HEK293 (cell line): Measurements from ENCODE around the gene AMOTL1.

Experiments
- CTCF ChIA-PET: fragments of 350-600 bp; formaldehyde crosslinking; extraction: SDS; loops from one replicate; lab custom pipeline; 2021; ENCODE audit warnings: antibody characterized with exemption; lab: Yijun Ruan, JAX
- POLR2A ChIA-PET: fragments of 300-600 bp; formaldehyde crosslinking; extraction: SDS; loops from one replicate; lab custom pipeline; 2020; ENCODE audit warnings: antibody characterized with exemption, inconsistent platforms; lab: Yijun Ruan, JAX
- H3K27ac ChIP-seq: fragments of 200-500 bp; sonication (Bioruptor generic); 2 replicates; pipeline ENCODE4 v1.5.1; 2014; ENCODE audit warnings: low read depth, low read length, control low read depth, inconsistent platforms; ENCODE audit errors: extremely low read depth
- H3K36me3 ChIP-seq, 2 experiments: fragments of 200-500 bp in 1 of 2; sonication (Bioruptor generic) in 1 of 2; 1 replicate in 1 of 2; 2 replicates in 1 of 2; pipeline ENCODE4 v1.5.1; 2014 to 2017; ENCODE audit warnings: inconsistent platforms in 2 of 2, low read length in 2 of 2; ENCODE audit not compliant: control insufficient read depth in 2 of 2, insufficient read depth in 1 of 2
- H3K4me1 ChIP-seq: fragments of 200-500 bp; sonication (Bioruptor generic); 2 replicates; pipeline ENCODE4 v1.5.1; 2014; ENCODE audit warnings: mild to moderate bottlenecking, low read length, inconsistent platforms; ENCODE audit not compliant: control insufficient read depth, insufficient read depth
- H3K4me3 ChIP-seq: 2 replicates; pipeline ENCODE4 v1.5.1; 2011; ENCODE audit warnings: low read depth, mild to moderate bottlenecking, control low read depth, low read length, moderate library complexity
- H3K9me3 ChIP-seq: fragments of 200-500 bp; sonication (Bioruptor generic); 2 replicates; pipeline ENCODE4 v1.5.1; 2014; ENCODE audit warnings: low read depth, low read length, inconsistent platforms; ENCODE audit not compliant: control insufficient read depth, insufficient read depth
- HOXC10 ChIP-seq: sonication (generic); formaldehyde crosslinking; IDR thresholded peaks from 2 replicates; pipeline ENCODE4 v1.8.1; 2023; ENCODE audit warnings: mild to moderate bottlenecking, missing genetic modification reagents
- HOXD13 ChIP-seq: sonication (generic); formaldehyde crosslinking; IDR thresholded peaks from 2 replicates; pipeline ENCODE4 v1.8.0; 2022; ENCODE audit warnings: missing genetic modification reagents, borderline replicate concordance
- KLF1 ChIP-seq: fragments of 450-650 bp; formaldehyde crosslinking; IDR thresholded peaks from 2 replicates; pipeline ENCODE4 v1.5.1; 2016; ENCODE audit warnings: missing biosample characterization, missing genetic modification characterization
- PRDM10 ChIP-seq: fragments of 450-650 bp; formaldehyde crosslinking; IDR thresholded peaks from 2 replicates; pipeline ENCODE4 v1.5.1; 2016; ENCODE audit warnings: missing biosample characterization, missing genetic modification characterization
- SP7 ChIP-seq: fragments of 450-650 bp; formaldehyde crosslinking; IDR thresholded peaks from 2 replicates; pipeline ENCODE4 v1.5.1; 2016; ENCODE audit warnings: missing biosample characterization, missing genetic modification characterization
- ZBTB49 ChIP-seq: fragments of 450-650 bp; formaldehyde crosslinking; IDR thresholded peaks from 2 replicates; pipeline ENCODE4 v1.5.1; 2016; ENCODE audit warnings: missing biosample characterization, missing genetic modification characterization, low read depth
- ZBTB6 ChIP-seq: fragments of 450-650 bp; formaldehyde crosslinking; IDR thresholded peaks from 2 replicates; pipeline ENCODE4 v1.5.1; 2017; ENCODE audit warnings: missing biosample characterization, missing genetic modification characterization
- ZBTB8A ChIP-seq: fragments of 450-650 bp; formaldehyde crosslinking; IDR thresholded peaks from 2 replicates; pipeline ENCODE4 v1.5.1; 2016; ENCODE audit warnings: missing biosample characterization, missing genetic modification characterization
- ZNF24 ChIP-seq: fragments of 450-650 bp; formaldehyde crosslinking; IDR thresholded peaks from 2 replicates; pipeline ENCODE4 v1.5.1; 2016; ENCODE audit warnings: missing biosample characterization, missing genetic modification characterization
- ZNF501 ChIP-seq: fragments of 450-650 bp; formaldehyde crosslinking; IDR thresholded peaks from 2 replicates; pipeline ENCODE4 v1.5.1; 2016; ENCODE audit warnings: missing biosample characterization, missing genetic modification characterization
- ZNF558 ChIP-seq: fragments of 450-650 bp; formaldehyde crosslinking; IDR thresholded peaks from 2 replicates; pipeline ENCODE4 v1.5.1; 2016; ENCODE audit warnings: missing biosample characterization, missing genetic modification characterization
- ZNF654 ChIP-seq: fragments of 450-650 bp; formaldehyde crosslinking; IDR thresholded peaks from 2 replicates; pipeline ENCODE4 v1.5.1; 2016; ENCODE audit warnings: low read depth, missing biosample characterization, missing genetic modification characterization
- ZNF76 ChIP-seq: fragments of 450-650 bp; formaldehyde crosslinking; IDR thresholded peaks from 2 replicates; pipeline ENCODE4; 2016; ENCODE audit warnings: low read depth, missing biosample characterization, missing genetic modification characterization, borderline replicate concordance
- ZNF776 ChIP-seq: fragments of 450-650 bp; formaldehyde crosslinking; IDR thresholded peaks from 2 replicates; pipeline ENCODE4 v1.5.0; 2017; ENCODE audit warnings: missing biosample characterization, missing genetic modification characterization, borderline replicate concordance
- ZXDB ChIP-seq: fragments of 450-650 bp; formaldehyde crosslinking; IDR thresholded peaks from 2 replicates; pipeline ENCODE4 v1.5.1; 2016; ENCODE audit warnings: missing biosample characterization, missing genetic modification characterization
- TF ChIP-seq, protein P1 (sequence below): fragments of 450-650 bp; formaldehyde crosslinking; IDR thresholded peaks from 2 replicates; pipeline ENCODE4 v1.5.1; 2016; ENCODE audit warnings: missing biosample characterization, missing genetic modification characterization, low read depth

The AMOTL1 gene

DNA sequence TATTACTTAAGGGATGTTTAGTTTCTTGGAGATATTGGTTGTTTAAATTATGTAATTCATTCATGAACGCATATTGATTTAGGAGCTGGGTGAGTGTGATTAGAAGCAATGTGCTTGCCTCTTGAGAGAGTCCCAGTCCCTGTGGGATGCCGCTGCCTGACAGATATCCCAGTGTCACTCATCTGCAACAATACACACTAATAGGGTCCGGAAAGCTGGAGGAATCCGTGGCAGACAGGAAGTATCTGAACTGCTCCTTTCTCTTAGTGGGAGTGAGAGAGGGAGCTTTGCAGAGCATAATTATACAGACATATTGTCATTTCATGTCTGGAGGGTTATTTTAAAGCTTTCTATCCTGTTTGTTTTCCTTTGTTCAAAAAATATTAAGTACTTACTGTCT, 17.4 kb downstream of the AMOTL1 start:
- Histone ChIP-seq H3K4me1 (peaks cover 12% of the 10 kb centered on the region), H3K36me3 (no peaks in the 10 kb centered on the region), H3K4me3 (no peak overlapping the region), H3K27ac (no peak overlapping the region), H3K9me3 (no peaks in the 10 kb centered on the region)
- ChIA-PET CTCF (interaction anchor here (0.5 to 3.1 kb wide), 6 partner anchors 9 to 162 kb away, joined by 3 to 16 read pairs (median 3); no protein-coding TSS in a partner anchor), POLR2A (no interaction called here)
- TF ChIP-seq ZBTB49 (tag by site-specific recombination) (no peak), ZNF501 (tag by site-specific recombination) (no peak), ZXDB (tag by site-specific recombination) (no peak), ZNF558 (tag by site-specific recombination) (no peak), ZNF76 (no peak), PRDM10 (tag by site-specific recombination) (no peak), ZBTB6 (tag by site-specific recombination) (no peak), KLF1 (tag by site-specific recombination) (no peak), ZNF24 (tag by site-specific recombination) (no peak), HOXC10 (CRISPR knock-in tag) (no peak), HOXD13 (no peak)
- TF ChIP-seq, protein P1, sequence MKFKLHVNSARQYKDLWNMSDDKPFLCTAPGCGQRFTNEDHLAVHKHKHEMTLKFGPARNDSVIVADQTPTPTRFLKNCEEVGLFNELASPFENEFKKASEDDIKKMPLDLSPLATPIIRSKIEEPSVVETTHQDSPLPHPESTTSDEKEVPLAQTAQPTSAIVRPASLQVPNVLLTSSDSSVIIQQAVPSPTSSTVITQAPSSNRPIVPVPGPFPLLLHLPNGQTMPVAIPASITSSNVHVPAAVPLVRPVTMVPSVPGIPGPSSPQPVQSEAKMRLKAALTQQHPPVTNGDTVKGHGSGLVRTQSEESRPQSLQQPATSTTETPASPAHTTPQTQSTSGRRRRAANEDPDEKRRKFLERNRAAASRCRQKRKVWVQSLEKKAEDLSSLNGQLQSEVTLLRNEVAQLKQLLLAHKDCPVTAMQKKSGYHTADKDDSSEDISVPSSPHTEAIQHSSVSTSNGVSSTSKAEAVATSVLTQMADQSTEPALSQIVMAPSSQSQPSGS (tag by site-specific recombination): no peak

GRCh38 chr11:94786264-94787126, 18.3 kb downstream of the AMOTL1 start:
- ChIA-PET CTCF (interaction anchor here (0.6 to 3.1 kb wide), 12 partner anchors 8 to 187 kb away, joined by 3 to 16 read pairs (median 3); no protein-coding TSS in a partner anchor), POLR2A (interaction anchor here (0.5 kb wide), 1 partner anchor 1335 kb away, joined by 6 read pairs; no protein-coding TSS in a partner anchor)
- no peak overlapping the region for H3K27ac ChIP-seq

More at GRCh38 chr11:94786264-94787126, 18.3 kb downstream of the AMOTL1 start:
- TF ChIP-seq ZBTB8A (peak; percentile 53), ZNF654 (peak; percentile 32), SP7 (tag by site-specific recombination) (no peak), ZNF776 (tag by site-specific recombination) (no peak)
- H3K4me1 ChIP-seq: peaks cover 12% of the 10 kb centered on the region
- no peak overlapping the region for H3K4me3 ChIP-seq
- H3K36me3 ChIP-seq: no peaks in the 10 kb centered on the region
- H3K9me3 ChIP-seq: no peaks in the 10 kb centered on the region
